ENCODE data around the gene KIF5C. TPM values are rescaled to one million over a fixed set of nuclear protein-coding genes. Genes with fewer than 3 reads are reported as not detected.

KIF5C gene
- total and polyA plus RNA-seq, 2 donors (not counting 1 experiment from before 2014, with no cell fraction given): 1.9 to 6.1 TPM

DNA sequence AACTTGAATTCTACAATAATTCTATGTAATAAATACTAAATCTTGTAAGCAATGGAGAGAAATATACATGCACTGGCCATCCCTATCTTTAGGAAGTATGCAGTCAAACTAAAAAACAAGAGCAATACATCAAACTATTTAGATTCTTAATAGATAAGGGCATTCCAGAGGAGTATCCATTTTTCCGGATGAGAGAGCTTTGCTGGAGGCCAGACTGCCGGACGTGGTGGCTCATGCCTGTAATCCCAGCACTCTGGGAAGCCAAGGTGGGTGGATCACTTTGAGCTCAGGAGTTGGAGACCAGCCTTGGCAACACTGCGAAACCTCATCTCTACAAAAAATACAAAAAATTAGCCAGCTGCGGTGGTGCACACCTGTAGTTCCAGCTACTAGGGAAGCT, 60.8 kb downstream of the KIF5C start:
- Histone ChIP-seq H4K20me1 (ENCODE audit: control insufficient read depth, insufficient read depth, low read length, poor library complexity, severe bottlenecking) (no peaks in the 10 kb centered on the region), H3K9me3 (ENCODE audit: control extremely low read depth in 1 of 3, control insufficient read depth in 2 of 3, insufficient read depth in 1 of 3, low read length in 2 of 3) (no peaks in the 10 kb centered on the region), H3K27ac (ENCODE audit: low read length in 2 of 2) (no peak overlapping the region), H3K27me3 (replicated peaks in 1 of 4; ENCODE audit: control extremely low read depth in 1 of 4, control insufficient read depth in 3 of 4, insufficient read depth in 4 of 4, low read length in 3 of 4) (peaks cover 0 to 2% (median 0%) of the 10 kb centered on the region in 4 experiments), H3K4me1 (ENCODE audit: control insufficient read depth in 2 of 2, insufficient read depth in 2 of 2, low read length in 2 of 2) (no peaks in the 10 kb centered on the region), H3K4me2 (replicated peaks; ENCODE audit: low read depth, low read length, poor library complexity, severe bottlenecking) (no peak overlapping the region), H3K4me3 (ENCODE audit: control extremely low read depth in 1 of 5, extremely low read depth in 1 of 5, insufficient read depth in 1 of 5, low read depth in 2 of 5, low read length in 4 of 5) (no peak overlapping the region), H3K79me2 (ENCODE audit: control insufficient read depth, insufficient read depth, low read length) (no peaks in the 10 kb centered on the region), H3K36me3 (replicated peaks in 1 of 2; ENCODE audit: control extremely low read depth in 1 of 2, control insufficient read depth in 1 of 2, extremely low read depth in 1 of 2, insufficient read depth in 2 of 2, low read length in 1 of 2) (no peaks in the 10 kb centered on the region), H2AFZ (ENCODE audit: insufficient read depth, low read depth, low read length, poor library complexity, severe bottlenecking) (no peak overlapping the region), H3K9ac (ENCODE audit: low read length) (no peak overlapping the region)
- DNase-seq: no peak
- no peaks in the 10 kb centered on the region for H3K4me1 Mint-ChIP-seq
- TF ChIP-seq CTCF (IDR thresholded peaks at IDR 0.05) (no peak), EZH2 (IDR thresholded peaks at IDR 0.05; ENCODE audit: borderline replicate concordance, insufficient read depth, low read depth, low read length, poor library complexity, severe bottlenecking) (no peak)
- no peak for ATAC-seq (ENCODE audit: low read depth)
- no peak overlapping the region for H3K27ac Mint-ChIP-seq
- ChIA-PET CTCF (interaction anchor here (0.6 kb wide), 1 partner anchor 56 kb away, joined by 4 read pairs; no protein-coding TSS in a partner anchor), POLR2A (no interaction called here)
- intact Hi-C loops (cut with micrococcal nuclease): no loop called here
- WGBS (ENCODE audit: insufficient coverage): 91% methylated on average over 3 of the region's 5 CpGs
- H3K9me3 Mint-ChIP-seq (ENCODE audit: insufficient read depth): no peaks in the 10 kb centered on the region
- no peaks in the 10 kb centered on the region for H3K27me3 Mint-ChIP-seq
- no peak overlapping the region for H3K4me3 Mint-ChIP-seq

DNA sequence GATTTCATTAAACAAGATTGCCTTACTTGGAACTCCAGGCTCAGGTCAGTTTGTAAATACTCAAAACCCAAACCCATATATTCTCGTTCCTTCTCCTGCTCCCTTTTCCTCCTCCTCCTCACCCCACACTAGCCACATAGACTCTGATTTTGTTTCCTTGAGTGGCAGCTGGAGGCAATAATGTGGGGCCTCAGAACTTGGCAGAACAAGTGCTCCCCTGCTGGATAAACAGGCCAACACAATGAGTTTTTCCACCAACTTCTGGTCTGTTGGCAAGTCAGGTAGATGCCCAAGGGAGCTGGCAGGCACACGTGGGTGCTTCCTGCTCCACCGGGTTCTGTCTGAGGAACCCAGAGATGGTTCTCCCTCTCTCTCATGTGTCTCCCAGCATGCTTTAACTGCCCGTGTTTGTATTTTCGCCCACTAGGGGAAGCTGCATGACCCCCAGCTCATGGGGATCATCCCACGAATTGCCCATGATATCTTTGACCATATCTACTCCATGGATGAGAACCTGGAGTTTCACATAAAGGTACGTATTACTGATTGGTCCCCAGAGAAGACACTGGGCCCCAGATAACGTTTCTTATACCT, 61.9 kb downstream of the KIF5C start:
- POLR2A ChIA-PET: no interaction called here
- H3K27ac ChIP-seq (ENCODE audit: low read length in 2 of 2): no peak overlapping the region
- no peak overlapping the region for H3K27ac Mint-ChIP-seq
- H3K27me3 ChIP-seq (replicated peaks in 1 of 4; ENCODE audit: control extremely low read depth in 1 of 4, control insufficient read depth in 3 of 4, insufficient read depth in 4 of 4, low read length in 3 of 4): peaks cover 0 to 2% (median 0%) of the 10 kb centered on the region in 4 experiments
- H2AFZ ChIP-seq (ENCODE audit: insufficient read depth, low read depth, low read length, poor library complexity, severe bottlenecking): no peak overlapping the region
- H3K9me3 Mint-ChIP-seq (ENCODE audit: insufficient read depth): no peaks in the 10 kb centered on the region
- no peak overlapping the region for H3K4me3 ChIP-seq (ENCODE audit: control extremely low read depth in 1 of 5, extremely low read depth in 1 of 5, insufficient read depth in 1 of 5, low read depth in 2 of 5, low read length in 4 of 5)
- H3K9ac ChIP-seq (ENCODE audit: low read length): no peak overlapping the region
- no peaks in the 10 kb centered on the region for H3K36me3 ChIP-seq (replicated peaks in 1 of 2; ENCODE audit: control extremely low read depth in 1 of 2, control insufficient read depth in 1 of 2, extremely low read depth in 1 of 2, insufficient read depth in 2 of 2, low read length in 1 of 2)
- TF ChIP-seq CTCF (IDR thresholded peaks at IDR 0.05) (no peak), EZH2 (IDR thresholded peaks at IDR 0.05; ENCODE audit: borderline replicate concordance, insufficient read depth, low read depth, low read length, poor library complexity, severe bottlenecking) (no peak)
- H4K20me1 ChIP-seq (ENCODE audit: control insufficient read depth, insufficient read depth, low read length, poor library complexity, severe bottlenecking): no peaks in the 10 kb centered on the region
- ATAC-seq (ENCODE audit: low read depth) (no peak), DNase-seq (no peak)
- H3K4me1 ChIP-seq (ENCODE audit: control insufficient read depth in 2 of 2, insufficient read depth in 2 of 2, low read length in 2 of 2): no peaks in the 10 kb centered on the region
- no peaks in the 10 kb centered on the region for H3K27me3 Mint-ChIP-seq
- no peaks in the 10 kb centered on the region for H3K4me1 Mint-ChIP-seq
- WGBS (ENCODE audit: insufficient coverage): 72% methylated on average over 6 of the region's 8 CpGs
- H3K9me3 ChIP-seq (ENCODE audit: control extremely low read depth in 1 of 3, control insufficient read depth in 2 of 3, insufficient read depth in 1 of 3, low read length in 2 of 3): no peaks in the 10 kb centered on the region
- H3K4me2 ChIP-seq (replicated peaks; ENCODE audit: low read depth, low read length, poor library complexity, severe bottlenecking): no peak overlapping the region
- H3K4me3 Mint-ChIP-seq: no peak overlapping the region
- intact Hi-C loops (cut with micrococcal nuclease): no loop called here
- CTCF ChIA-PET: interaction anchor here (1.5 kb wide), 1 partner anchor 9 kb away, joined by 3 read pairs; no protein-coding TSS in a partner anchor
- no peaks in the 10 kb centered on the region for H3K79me2 ChIP-seq (ENCODE audit: control insufficient read depth, insufficient read depth, low read length)

All from B cell (primary cell).